OCI-LY1 (cell line): ENCODE data around the gene ZBTB17.

Experiments
- EZH2 ChIP-seq: fragments of 200-600 bp; sonication (generic), shearing (Covaris generic); IDR thresholded peaks from 2 replicates; pipeline ENCODE4 v1.8.0; 2017; ENCODE audit warnings: borderline replicate concordance, mixed run types, mild to moderate bottlenecking, antibody characterized with exemption, low read length, moderate library complexity, mixed read lengths
- TF ChIP-seq, protein P1 (sequence below): fragments of 200-600 bp; sonication (generic), shearing (Covaris generic); IDR thresholded peaks from 2 replicates; pipeline ENCODE4 v1.5.1; 2017; ENCODE audit warnings: mild to moderate bottlenecking, antibody characterized with exemption, low read length, moderate library complexity, mixed read lengths

DNA sequence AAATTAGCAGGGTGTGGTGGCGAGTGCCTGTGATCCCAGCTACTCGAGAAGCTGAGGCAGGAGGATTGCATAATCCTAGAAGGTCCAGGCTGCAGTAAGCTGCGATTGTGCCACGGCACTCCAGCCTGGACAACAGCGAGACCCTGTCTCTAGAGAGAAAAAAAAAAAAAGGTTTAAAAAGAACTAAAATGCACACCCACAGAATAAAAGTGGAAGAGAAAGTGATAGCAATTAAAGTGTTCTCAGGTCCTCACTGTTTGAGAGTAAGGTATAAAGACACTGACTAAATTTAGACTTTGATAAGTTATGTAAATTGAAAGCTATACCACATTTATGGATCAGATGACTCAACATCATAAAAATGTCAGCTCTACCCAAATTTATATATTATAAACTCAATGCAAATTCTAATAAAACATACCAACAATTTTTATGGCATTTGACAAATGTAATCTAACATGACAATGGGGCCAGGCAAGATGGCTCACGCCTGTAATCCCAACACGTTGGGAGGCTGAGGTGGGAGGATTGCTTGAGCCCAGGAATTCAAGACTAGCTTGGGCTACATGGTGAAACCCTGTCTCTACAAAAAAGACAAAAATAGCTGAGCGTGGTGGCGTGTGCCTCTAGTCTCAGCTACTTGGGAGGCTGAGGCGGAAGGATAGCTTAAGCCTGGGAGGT is 11.8 kb downstream of the ZBTB17 start:
- TF ChIP-seq EZH2, result no peak
- TF ChIP-seq, protein P1, sequence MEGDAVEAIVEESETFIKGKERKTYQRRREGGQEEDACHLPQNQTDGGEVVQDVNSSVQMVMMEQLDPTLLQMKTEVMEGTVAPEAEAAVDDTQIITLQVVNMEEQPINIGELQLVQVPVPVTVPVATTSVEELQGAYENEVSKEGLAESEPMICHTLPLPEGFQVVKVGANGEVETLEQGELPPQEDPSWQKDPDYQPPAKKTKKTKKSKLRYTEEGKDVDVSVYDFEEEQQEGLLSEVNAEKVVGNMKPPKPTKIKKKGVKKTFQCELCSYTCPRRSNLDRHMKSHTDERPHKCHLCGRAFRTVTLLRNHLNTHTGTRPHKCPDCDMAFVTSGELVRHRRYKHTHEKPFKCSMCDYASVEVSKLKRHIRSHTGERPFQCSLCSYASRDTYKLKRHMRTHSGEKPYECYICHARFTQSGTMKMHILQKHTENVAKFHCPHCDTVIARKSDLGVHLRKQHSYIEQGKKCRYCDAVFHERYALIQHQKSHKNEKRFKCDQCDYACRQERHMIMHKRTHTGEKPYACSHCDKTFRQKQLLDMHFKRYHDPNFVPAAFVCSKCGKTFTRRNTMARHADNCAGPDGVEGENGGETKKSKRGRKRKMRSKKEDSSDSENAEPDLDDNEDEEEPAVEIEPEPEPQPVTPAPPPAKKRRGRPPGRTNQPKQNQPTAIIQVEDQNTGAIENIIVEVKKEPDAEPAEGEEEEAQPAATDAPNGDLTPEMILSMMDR, result no peak
